Vagina (tissue), 2 donors: Measurements from ENCODE around the gene MAGEA2. TPM values are rescaled to one million over a fixed set of nuclear protein-coding genes. Genes with fewer than 3 reads are reported as not detected.
"Not testable (repeated sequence)": the region's sequence is repeated elsewhere in the genome, so short reads cannot be mapped to it uniquely, and the experiment has no call there.

ENCODE experiments used
- DNase-seq, 2 donors: peaks; one replicate each; pipeline ENCODE4 v3.0.0-alpha.2; 2017; ENCODE audit errors: extremely low spot score in 2 of 2
- H3K27ac ChIP-seq: fragments of 200-600 bp; sonication (generic); one replicate; pipeline ENCODE4 v1.5.1; 2019
- H3K27me3 ChIP-seq: fragments of 200-600 bp; sonication (generic); one replicate; pipeline ENCODE4 v1.5.1; 2019
- H3K36me3 ChIP-seq, 2 donors: fragments of 200-600 bp; sonication (generic); one replicate each; pipeline ENCODE4 v1.5.1; 2017 to 2019
- H3K4me1 ChIP-seq: fragments of 200-600 bp; sonication (generic); one replicate; pipeline ENCODE4 v1.5.1; 2019
- H3K4me3 ChIP-seq, 2 donors: fragments of 200-600 bp; sonication (generic); 1 replicate in 1 of 2; 2 replicates in 1 of 2; pipeline ENCODE4 v1.5.1; 2016 to 2019
- H3K9me3 ChIP-seq: fragments of 200-600 bp; sonication (generic); one replicate; pipeline ENCODE4 v1.5.1; 2019
- POLR2A ChIP-seq, 2 donors: fragments of 450-650 bp; IDR thresholded peaks; one replicate each; pipeline ENCODE4 v1.6.1; 2017; ENCODE audit warnings: antibody characterized with exemption in 2 of 2, mild to moderate bottlenecking in 2 of 2, moderate library complexity in 2 of 2
- POLR2AphosphoS5 ChIP-seq, 2 donors: sonication (generic); formaldehyde crosslinking; IDR thresholded peaks; one replicate each; pipeline ENCODE4 v1.9.0; 2017; ENCODE audit warnings: antibody characterized with exemption in 2 of 2, mild to moderate bottlenecking in 2 of 2, low read depth in 1 of 2; ENCODE audit not compliant: insufficient read depth in 1 of 2
- intact Hi-C: fragments of 100-400 bp; cut with DNase I; formaldehyde crosslinking; loops from one replicate; pipeline ENCODE4 v1.15.1; 2023
- total RNA-seq: library from RNA; depleted of rRNA; stranded (reverse); fragments of >200 nt; gene quantifications from one replicate; pipeline ENCODE4 v1.2.3, GENCODE V29; 2016
- TF ChIP-seq, protein P1 (sequence below), 3 experiments: fragments of 450-650 bp in 2 of 3; fragments of 200-600 bp in 1 of 3; sonication (generic) in 1 of 3; IDR thresholded peaks; one replicate each; pipeline ENCODE4 v1.5.1; 2017 to 2019; ENCODE audit warnings: antibody characterized with exemption in 3 of 3, mild to moderate bottlenecking in 2 of 3, moderate library complexity in 2 of 3

The MAGEA2 gene
- total RNA-seq, 1 donor from 2014 or later: not detected

- H3K4me1 ChIP-seq: no peaks in the 10 kb centered on the region
- H3K27ac ChIP-seq: no peak overlapping the region
- no peak for DNase-seq
- no peaks in the 10 kb centered on the region for H3K9me3 ChIP-seq
- intact Hi-C loops: no loop called here
- H3K36me3 ChIP-seq: no peaks in the 10 kb centered on the region
- H3K4me3 ChIP-seq: no peak overlapping the region
- H3K27me3 ChIP-seq: no peaks in the 10 kb centered on the region
- no peak for TF ChIP-seq POLR2A (IDR thresholded peaks at IDR 0.05)
These were observed 15.1 kb downstream of the MAGEA2 start for GRCh38 chrX:152738560-152738959.

DNA sequence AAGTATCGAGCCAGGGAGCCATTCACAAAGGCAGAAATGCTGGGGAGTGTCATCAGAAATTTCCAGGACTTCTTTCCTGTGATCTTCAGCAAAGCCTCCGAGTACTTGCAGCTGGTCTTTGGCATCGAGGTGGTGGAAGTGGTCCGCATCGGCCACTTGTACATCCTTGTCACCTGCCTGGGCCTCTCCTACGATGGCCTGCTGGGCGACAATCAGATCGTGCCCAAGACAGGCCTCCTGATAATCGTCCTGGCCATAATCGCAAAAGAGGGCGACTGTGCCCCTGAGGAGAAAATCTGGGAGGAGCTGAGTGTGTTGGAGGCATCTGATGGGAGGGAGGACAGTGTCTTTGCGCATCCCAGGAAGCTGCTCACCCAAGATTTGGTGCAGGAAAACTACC, 17.1 kb downstream of the MAGEA2 start:
- intact Hi-C loops, H3K9me3 ChIP-seq, H3K4me3 ChIP-seq, H3K4me1 ChIP-seq, H3K36me3 ChIP-seq, H3K27me3 ChIP-seq, H3K27ac ChIP-seq: not testable (repeated sequence)
- DNase-seq: peak in 1 of 2 donors; percentile 61

GRCh38 chrX:152735860-152736511, 17.7 kb downstream of the MAGEA2 start:
- H3K27ac ChIP-seq: no peak overlapping the region
- no peaks in the 10 kb centered on the region for H3K36me3 ChIP-seq
- H3K9me3 ChIP-seq: no peaks in the 10 kb centered on the region
- H3K4me1 ChIP-seq: no peaks in the 10 kb centered on the region
- no peaks in the 10 kb centered on the region for H3K27me3 ChIP-seq
- intact Hi-C loops: no loop called here
- no peak for TF ChIP-seq POLR2AphosphoS5 (IDR thresholded peaks at IDR 0.05; ENCODE audit: insufficient read depth in 1 of 2, low read depth in 1 of 2)
- peak; percentile 72 to 79 for DNase-seq
- H3K4me3 ChIP-seq: no peak overlapping the region

DNA sequence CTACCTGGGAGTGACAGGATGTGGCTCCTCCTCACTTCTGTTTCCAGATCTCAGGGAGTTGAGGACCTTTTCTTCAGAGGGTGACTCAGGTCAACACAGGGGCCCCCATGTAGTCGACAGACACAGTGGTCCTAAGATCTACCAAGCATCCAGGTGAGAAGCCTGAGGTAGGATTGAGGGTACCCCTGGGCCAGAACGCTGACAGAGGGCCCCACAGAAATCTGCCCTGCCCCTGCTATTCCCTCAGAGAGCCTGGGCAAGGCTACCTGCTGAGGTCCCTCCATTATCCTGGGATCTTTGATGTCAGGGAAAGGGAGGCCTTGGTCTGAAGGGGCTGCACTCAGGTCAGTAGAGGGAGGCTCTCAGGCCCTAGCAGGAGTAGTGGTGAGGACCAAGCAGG, 18.5 kb downstream of the MAGEA2 start:
- TF ChIP-seq POLR2AphosphoS5 (IDR thresholded peaks at IDR 0.05; ENCODE audit: insufficient read depth in 1 of 2, low read depth in 1 of 2) (no peak), POLR2A (IDR thresholded peaks at IDR 0.05) (no peak)
- TF ChIP-seq, protein P1, sequence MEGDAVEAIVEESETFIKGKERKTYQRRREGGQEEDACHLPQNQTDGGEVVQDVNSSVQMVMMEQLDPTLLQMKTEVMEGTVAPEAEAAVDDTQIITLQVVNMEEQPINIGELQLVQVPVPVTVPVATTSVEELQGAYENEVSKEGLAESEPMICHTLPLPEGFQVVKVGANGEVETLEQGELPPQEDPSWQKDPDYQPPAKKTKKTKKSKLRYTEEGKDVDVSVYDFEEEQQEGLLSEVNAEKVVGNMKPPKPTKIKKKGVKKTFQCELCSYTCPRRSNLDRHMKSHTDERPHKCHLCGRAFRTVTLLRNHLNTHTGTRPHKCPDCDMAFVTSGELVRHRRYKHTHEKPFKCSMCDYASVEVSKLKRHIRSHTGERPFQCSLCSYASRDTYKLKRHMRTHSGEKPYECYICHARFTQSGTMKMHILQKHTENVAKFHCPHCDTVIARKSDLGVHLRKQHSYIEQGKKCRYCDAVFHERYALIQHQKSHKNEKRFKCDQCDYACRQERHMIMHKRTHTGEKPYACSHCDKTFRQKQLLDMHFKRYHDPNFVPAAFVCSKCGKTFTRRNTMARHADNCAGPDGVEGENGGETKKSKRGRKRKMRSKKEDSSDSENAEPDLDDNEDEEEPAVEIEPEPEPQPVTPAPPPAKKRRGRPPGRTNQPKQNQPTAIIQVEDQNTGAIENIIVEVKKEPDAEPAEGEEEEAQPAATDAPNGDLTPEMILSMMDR (IDR thresholded peaks at IDR 0.05): no peak
- H3K4me1 ChIP-seq: no peaks in the 10 kb centered on the region
- DNase-seq: peak in 1 of 2 donors; percentile 67
- intact Hi-C loops: no loop called here
- H3K4me3 ChIP-seq: no peak overlapping the region
- no peaks in the 10 kb centered on the region for H3K9me3 ChIP-seq
- no peaks in the 10 kb centered on the region for H3K27me3 ChIP-seq
- H3K36me3 ChIP-seq: no peaks in the 10 kb centered on the region
- no peak overlapping the region for H3K27ac ChIP-seq

GRCh38 chrX:152734143-152734858, 19.3 kb downstream of the MAGEA2 start:
- H3K27me3 ChIP-seq, intact Hi-C loops, H3K4me3 ChIP-seq, H3K4me1 ChIP-seq, H3K36me3 ChIP-seq, H3K9me3 ChIP-seq, H3K27ac ChIP-seq: not testable (repeated sequence)
- DNase-seq: peak in 1 of 2 donors; percentile 81

- TF ChIP-seq POLR2AphosphoS5 (IDR thresholded peaks at IDR 0.05; ENCODE audit: insufficient read depth in 1 of 2, low read depth in 1 of 2) (no peak), POLR2A (IDR thresholded peaks at IDR 0.05) (no peak)
- TF ChIP-seq, protein P1 (IDR thresholded peaks at IDR 0.05): no peak
- H3K9me3 ChIP-seq: no peaks in the 10 kb centered on the region
- intact Hi-C loops: no loop called here
- H3K4me1 ChIP-seq: no peaks in the 10 kb centered on the region
- peak; percentile 64 to 74 for DNase-seq
- H3K27me3 ChIP-seq: no peaks in the 10 kb centered on the region
- no peak within 1 kb of the TSS for H3K27ac ChIP-seq
- no peak within 1 kb of the TSS for H3K4me3 ChIP-seq
- H3K36me3 ChIP-seq: no peaks in the 10 kb centered on the region
These were observed 20.2 kb downstream of the MAGEA2 start, which contains the start of the genes CSAG1 and MAGEA12 for GRCh38 chrX:152733261-152733975. CSAG1 (minus strand) TSS chrX:152733721; CDS start chrX:152732460, 1,261 bp downstream. MAGEA12 (plus strand) TSS chrX:152733757; CDS start chrX:152736162, 2,405 bp downstream.
